Measurements from ENCODE around the gene ASNSD1.

ASNSD1 gene

GRCh38 chr2:189661148-189661956, at the start of gene ASNSD1:
TSS of gene ASNSD1 (plus strand) at chr2:189661459. CDS start at chr2:189666133, 4,674 bp downstream.
- DNase-seq (ENCODE audit: low read depth in 3 of 3, low spot score in 1 of 3), result peak; percentile 97 to 100 (median 99)

GRCh38 chr2:189613077-189613636, 48.1 kb upstream of the ASNSD1 start:
- no peak for DNase-seq (ENCODE audit: low read depth in 3 of 3, low spot score in 1 of 3)

GRCh38 chr2:189613650-189614420, 47.4 kb upstream of the ASNSD1 start:
- DNase-seq (ENCODE audit: low read depth in 3 of 3, low spot score in 1 of 3), result no peak

DNA sequence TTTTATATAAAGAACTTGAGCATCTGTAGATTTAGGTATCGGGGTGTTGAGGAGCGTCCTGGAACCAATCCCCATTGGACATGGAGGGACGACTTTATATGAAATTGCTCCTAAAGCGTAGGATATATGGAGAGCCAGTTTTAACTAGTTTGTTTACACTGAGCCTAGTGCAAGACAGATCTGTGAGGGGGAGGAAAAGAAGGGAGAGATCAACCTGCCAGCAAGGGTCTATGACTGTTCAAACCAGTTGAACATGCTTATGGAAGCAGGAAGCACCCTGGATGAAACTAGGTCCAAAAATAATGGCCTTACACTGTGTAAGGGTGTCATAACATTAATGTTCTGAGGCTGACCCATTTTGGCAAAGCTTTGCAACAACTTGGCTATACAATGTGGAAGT, 46.7 kb upstream of the ASNSD1 start:
- DNase-seq (ENCODE audit: low read depth in 3 of 3, low spot score in 1 of 3), result no peak

- DNase-seq (ENCODE audit: low read depth in 3 of 3, low spot score in 1 of 3), result no peak
Measured at GRCh38 chr2:189618197-189618596, 43.1 kb upstream of the ASNSD1 start.

DNA sequence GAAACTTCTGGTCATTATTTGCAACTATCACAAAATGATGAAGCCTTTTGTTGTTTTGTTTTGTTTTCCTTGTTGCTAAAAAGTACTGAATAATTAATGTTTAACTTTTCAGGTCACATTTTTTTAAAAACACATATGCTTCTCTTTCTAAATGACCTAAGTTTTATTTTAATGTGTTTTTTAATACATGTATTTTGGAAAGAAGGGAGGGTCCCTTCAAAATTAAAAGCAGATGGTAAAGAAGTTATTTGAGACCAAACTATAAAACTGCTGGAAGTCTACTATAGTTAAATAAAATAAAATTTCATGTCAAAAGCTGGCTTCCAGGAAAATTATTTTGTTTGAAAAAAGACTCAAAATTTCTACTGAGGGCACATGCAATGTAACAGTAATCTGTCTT, 39.5 kb upstream of the ASNSD1 start:
- DNase-seq (ENCODE audit: low read depth in 3 of 3, low spot score in 1 of 3), result no peak

GRCh38 chr2:189623049-189623448, 38.2 kb upstream of the ASNSD1 start:
- DNase-seq (ENCODE audit: low read depth in 3 of 3, low spot score in 1 of 3), result no peak

GRCh38 chr2:189624648-189625355, 36.5 kb upstream of the ASNSD1 start:
- DNase-seq (ENCODE audit: low read depth in 3 of 3, low spot score in 1 of 3), result no peak

DNA sequence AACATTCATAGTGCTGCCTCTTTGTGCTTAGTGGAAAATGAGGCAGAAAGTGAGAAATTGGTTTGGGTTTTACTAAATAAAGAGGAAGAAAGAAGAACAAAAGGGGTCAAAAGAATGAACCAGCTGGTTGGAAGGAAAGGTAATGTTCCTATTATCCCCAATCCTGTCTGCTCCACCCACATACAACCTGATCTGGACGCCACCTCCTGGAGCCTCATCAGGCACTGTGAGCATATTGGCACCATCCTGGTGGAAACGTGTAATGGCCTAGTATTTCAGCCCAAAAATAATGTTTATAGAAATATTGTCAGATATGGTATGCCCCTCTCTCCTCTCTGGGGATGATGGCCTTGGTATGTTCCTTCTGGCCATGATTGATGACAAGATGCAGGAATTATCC, 35.6 kb upstream of the ASNSD1 start:
- DNase-seq (ENCODE audit: low read depth in 3 of 3, low spot score in 1 of 3), result no peak

- no peak for DNase-seq (ENCODE audit: low read depth in 3 of 3, low spot score in 1 of 3)
Measured at GRCh38 chr2:189627789-189628188, 33.5 kb upstream of the ASNSD1 start.

DNA sequence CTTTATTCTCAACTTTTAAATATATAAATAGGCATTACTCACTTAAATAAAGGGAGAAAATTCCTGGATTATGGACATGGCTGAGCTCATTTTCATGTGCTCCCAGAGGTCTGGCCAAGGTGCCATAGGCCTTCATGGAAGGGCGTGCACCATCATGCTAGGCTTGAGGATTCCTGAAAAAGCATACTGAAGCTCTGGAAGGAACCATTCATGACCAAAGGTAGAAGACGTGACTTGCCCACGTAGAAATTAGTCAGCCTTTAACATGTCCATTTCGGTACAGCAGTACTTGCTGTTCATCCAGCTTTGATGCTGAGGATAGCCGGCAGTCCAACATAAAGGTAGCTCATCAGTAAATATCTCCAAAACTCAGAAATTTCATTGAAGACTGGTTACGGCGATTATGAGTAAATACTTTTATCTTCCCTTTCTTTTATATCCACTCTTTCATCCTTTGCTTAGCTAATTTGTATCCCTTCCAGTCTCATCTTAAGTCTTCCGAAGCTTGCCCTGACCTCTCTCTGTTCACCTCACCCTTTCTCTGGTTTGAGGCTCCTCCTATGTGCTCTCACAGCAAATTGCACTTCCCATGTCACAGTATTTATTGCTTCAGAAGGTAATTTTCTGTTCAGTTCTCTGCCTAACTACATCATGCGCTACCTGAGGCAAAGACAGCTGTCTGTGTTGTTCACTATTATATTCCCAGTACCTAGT, 32.3 kb upstream of the ASNSD1 start:
- no peak for DNase-seq (ENCODE audit: low read depth in 3 of 3, low spot score in 1 of 3)

GRCh38 chr2:189629531-189630453, 31.5 kb upstream of the ASNSD1 start:
- no peak for DNase-seq (ENCODE audit: low read depth in 3 of 3, low spot score in 1 of 3)

- DNase-seq (ENCODE audit: low read depth in 3 of 3, low spot score in 1 of 3), result no peak
Measured at GRCh38 chr2:189631849-189632248, 29.4 kb upstream of the ASNSD1 start.

DNA sequence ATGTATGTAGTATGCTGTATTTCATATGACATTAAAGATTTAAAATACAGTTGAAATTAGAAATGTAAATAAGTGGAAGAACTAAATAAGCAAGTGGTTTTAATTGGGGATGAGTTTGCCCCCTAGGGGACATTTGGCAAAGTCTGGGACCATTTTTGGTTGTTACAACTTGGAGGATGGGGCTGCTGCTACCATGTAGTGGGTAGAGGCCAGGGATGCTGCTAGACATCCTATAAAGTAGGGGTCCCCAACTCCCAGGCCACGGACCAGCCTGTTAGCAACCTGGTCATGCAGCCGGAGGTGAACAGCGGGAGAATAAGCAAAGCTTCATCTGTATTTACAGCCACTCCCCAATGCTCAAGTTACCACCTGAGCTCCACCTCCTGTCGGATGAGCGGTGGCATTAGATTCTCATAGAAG, 27.9 kb upstream of the ASNSD1 start:
- DNase-seq (ENCODE audit: low read depth in 3 of 3, low spot score in 1 of 3), result no peak

DNA sequence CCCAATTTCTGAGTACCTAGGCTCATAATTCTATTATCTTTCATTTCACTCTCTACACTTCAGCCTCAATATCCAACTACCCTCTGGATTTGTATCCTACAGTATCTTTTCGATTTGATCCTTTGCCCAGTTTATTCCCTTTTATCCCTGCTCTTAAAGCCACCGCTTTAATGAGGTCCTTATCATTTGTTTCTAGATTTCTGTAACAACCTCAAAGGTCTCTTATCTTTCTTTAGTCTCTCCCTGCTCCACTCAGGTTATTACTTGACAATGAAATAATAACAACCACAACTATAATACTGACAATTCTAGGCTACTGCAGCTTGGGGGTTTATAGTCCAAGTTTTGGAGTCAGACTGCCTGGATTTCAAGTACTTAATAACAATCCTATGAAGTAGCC, 25.9 kb upstream of the ASNSD1 start:
- no peak for DNase-seq (ENCODE audit: low read depth in 3 of 3, low spot score in 1 of 3)

- no peak for DNase-seq (ENCODE audit: low read depth in 3 of 3, low spot score in 1 of 3)
Measured at GRCh38 chr2:189638301-189639006, 22.8 kb upstream of the ASNSD1 start.

GRCh38 chr2:189639007-189639609, 22.2 kb upstream of the ASNSD1 start:
- DNase-seq (ENCODE audit: low read depth in 3 of 3, low spot score in 1 of 3), result no peak

GRCh38 chr2:189641002-189641401, 20.3 kb upstream of the ASNSD1 start:
- DNase-seq (ENCODE audit: low read depth in 3 of 3, low spot score in 1 of 3), result no peak

DNA sequence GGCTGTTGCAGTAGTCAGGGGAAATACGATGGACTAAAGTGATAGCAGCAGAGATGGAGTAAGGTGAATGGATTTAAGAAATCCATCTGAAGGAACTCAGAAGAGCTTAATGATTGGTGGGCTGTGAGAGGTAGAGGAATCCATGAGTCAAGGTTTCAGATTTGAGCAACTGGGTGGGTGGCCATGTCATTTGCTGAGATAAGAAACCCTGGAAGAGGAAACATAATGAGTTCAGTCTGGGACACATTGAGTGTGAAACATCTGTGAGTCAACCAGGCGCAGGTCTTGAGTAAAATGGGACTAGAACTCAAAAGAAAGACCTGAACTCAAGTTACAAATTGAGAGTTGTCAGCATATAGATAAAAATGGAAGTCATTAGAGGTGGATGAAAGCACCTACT, 19.7 kb upstream of the ASNSD1 start:
- no peak for DNase-seq (ENCODE audit: low read depth in 3 of 3, low spot score in 1 of 3)

Data from stimulated activated CD4-positive, alpha-beta T cell treated with anti-CD3 and anti-CD28 coated beads, TNF-alpha, amount 100 ng/mL, for 1 hour (primary cell).